Measurements from ENCODE around the gene C3orf22.

C3orf22 gene

DNA sequence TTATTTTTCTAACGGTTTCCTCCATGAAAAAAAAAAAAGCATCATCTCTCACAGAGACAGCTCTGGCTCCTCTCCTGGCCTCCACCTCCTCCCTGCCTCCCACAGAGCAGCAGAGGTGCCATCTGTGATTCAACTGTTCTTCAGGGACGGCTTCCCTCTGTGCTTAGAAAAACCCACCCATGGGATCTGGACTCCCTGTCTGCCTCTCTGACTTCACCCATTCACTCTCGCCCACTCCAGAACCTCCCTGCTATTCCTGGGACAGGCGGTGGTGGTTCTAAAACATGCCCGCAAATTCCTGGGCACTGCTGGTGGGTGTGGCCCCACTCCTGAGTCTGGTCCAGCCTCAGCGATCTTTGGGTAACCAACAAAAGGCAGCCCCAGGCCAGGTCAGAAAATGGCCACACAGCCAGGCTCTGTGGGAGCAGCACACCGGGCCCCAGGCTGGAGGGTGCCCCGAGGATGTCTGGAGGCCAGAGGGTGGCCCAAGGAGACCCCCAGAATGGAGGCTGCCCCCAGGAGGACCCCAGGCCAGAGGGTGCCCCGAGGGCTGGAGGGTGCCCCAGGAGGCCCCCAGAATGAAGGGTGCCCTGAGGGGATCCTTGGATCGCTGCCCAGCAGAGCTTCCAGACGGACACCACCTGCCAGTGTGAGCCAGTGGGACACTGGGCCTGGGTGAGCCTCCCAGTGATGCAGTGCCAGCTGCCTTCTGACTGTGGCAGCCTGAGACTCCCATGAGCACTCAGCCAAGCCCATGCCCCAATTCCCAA is 37.4 kb downstream of the C3orf22 start:
- H3K4me3 ChIP-seq (ENCODE audit: low read depth, low read length) = no peak overlapping the region
- DNase-seq (ENCODE audit: low read depth) = no peak
- TF ChIP-seq, protein P1, sequence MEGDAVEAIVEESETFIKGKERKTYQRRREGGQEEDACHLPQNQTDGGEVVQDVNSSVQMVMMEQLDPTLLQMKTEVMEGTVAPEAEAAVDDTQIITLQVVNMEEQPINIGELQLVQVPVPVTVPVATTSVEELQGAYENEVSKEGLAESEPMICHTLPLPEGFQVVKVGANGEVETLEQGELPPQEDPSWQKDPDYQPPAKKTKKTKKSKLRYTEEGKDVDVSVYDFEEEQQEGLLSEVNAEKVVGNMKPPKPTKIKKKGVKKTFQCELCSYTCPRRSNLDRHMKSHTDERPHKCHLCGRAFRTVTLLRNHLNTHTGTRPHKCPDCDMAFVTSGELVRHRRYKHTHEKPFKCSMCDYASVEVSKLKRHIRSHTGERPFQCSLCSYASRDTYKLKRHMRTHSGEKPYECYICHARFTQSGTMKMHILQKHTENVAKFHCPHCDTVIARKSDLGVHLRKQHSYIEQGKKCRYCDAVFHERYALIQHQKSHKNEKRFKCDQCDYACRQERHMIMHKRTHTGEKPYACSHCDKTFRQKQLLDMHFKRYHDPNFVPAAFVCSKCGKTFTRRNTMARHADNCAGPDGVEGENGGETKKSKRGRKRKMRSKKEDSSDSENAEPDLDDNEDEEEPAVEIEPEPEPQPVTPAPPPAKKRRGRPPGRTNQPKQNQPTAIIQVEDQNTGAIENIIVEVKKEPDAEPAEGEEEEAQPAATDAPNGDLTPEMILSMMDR (IDR thresholded peaks at IDR 0.05; ENCODE audit: control insufficient read depth, extremely low read depth, insufficient read depth) = no peak

DNA sequence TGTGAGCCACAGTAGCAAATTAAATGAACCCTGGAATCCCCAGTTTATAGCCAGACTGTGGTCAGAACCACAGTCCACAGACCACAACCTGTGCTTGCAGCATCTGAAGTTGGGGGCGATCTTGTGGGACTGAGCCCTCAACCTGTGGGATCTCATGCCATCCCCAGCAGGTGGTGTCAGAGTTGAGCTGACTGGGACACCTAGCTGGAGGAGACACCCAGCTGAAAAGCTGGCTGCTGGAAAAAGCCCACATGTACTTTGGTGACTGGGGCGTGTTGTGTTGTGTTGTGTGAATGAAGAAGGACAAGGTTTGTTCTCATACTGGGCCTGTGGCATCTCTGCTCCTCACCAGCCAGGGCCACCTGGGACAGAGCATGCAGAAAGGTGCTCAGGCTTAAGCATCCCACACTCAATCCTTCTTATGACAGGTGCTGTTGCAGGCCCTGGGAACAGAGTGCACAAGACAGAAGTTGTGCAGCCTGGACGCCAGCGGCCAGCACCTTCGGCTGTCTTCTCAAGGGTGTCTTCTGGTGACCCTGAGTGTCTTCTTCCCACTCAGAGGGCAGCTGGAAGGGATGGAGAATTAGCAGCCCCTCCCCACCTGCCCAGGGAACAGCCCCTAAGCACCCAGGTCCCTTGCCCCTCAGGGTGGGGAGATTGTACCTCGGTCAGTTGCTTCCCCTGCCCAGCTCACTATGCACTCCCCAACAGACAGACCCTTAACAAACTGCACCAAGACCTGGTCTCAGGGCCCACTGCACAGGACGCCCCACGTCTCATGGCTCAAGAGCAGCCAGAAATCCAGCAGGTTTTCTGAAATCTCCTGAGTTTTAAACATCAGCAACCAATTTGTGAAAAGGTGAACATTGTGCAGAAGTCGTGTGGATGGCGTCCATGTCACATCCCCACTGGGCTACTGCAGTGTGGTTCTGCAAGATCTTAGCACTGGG is 39.0 kb downstream of the C3orf22 start:
- DNase-seq (ENCODE audit: low read depth) = no peak
- no peak overlapping the region for H3K4me3 ChIP-seq (ENCODE audit: low read depth, low read length)
- TF ChIP-seq, protein P1 (IDR thresholded peaks at IDR 0.05; ENCODE audit: control insufficient read depth, extremely low read depth, insufficient read depth) = no peak

DNA sequence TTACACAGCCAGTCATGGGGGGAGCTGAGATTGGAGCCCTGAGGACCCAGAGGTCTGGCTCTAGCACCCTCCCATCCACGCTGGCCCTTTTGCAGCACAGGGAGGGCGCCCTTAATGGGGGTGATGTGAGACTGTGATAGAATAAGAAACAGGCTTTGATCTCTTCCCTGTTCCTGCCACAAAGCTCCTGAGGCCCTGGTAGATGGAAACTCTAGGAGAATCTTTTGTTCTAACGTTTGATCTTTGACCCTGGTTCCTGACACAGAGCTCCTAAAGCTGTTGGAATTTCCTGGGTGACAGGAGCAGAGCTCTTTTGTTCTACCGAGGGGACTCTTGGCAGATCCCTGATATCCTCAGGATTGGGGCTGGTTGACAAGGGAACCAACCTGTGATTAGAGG is 40.0 kb downstream of the C3orf22 start:
- TF ChIP-seq, protein P1 (IDR thresholded peaks at IDR 0.05; ENCODE audit: control insufficient read depth, extremely low read depth, insufficient read depth) = no peak
- H3K4me3 ChIP-seq (ENCODE audit: low read depth, low read length) = no peak overlapping the region
- no peak for DNase-seq (ENCODE audit: low read depth)

DNA sequence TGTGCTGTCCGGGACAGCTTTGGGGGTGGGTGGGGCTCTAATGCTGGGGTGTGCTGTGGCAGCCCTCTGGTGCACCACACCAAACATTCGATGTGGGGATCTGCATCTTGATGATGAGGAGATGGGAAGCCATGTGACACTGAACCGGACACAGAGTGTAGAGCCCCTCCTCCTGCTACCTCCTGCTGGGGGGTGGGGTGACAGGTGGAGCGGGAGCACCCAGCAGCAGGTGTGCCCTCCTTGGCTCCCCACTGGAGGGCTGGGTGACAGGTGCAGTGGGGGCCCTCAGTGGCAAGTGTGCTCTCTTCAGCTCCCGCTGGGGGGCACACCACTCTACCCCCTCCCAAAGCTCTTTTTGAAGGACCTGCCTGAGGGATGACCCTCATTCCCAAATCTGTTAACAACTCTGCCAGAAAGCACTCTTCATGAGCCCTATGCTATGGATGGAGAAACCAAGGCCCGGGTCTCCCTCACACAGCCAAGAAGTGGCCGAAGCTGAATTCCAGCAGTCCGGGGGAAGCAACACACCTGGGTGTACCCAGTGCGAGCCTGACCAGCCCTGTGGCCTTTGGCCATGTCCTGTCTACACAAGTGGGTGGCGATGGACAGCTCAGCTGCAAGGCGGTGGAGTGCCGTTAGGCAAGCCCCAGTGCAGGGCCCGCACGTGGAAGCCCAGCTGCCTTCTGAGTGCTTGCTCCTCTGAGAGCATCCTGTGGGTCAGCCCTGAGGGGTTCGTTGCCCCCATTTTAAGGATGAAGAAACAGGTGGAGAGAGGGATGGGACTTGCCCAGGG is 40.5 kb downstream of the C3orf22 start:
- no peak overlapping the region for H3K4me3 ChIP-seq (ENCODE audit: low read depth, low read length)
- TF ChIP-seq, protein P1 (IDR thresholded peaks at IDR 0.05; ENCODE audit: control insufficient read depth, extremely low read depth, insufficient read depth) = no peak
- DNase-seq (ENCODE audit: low read depth) = no peak

DNA sequence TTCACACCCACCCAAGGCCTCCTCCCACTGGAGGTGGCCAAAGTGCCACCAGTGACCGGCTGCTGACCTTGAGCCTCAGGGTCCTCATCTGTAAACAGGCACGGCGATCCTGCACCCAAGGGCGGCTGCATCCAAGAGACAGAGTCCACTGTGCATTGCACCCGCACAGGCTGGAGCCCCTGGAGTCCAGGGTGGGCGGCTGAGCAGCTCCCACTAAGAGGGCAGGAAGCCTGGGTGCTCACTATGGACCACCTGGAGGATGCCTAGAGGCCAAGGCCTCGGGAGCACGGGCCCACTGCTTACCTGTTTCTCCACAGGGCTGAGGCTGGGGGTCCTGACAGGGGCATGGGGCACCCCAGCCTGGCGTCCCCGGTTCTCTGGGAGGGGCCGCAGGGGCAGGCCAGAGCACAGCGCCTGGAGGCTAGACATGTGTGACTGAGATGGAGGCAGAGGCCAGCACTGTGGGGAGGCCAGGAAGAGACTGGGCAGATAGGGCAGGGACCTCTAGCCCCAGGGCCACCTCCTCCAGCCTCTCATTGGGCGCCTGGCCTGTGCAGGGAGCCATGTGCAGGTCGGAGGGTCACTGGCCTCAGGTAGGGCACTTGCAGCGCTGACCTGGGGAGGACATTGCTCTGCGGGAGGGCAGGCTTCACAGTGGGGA is 41.3 kb downstream of the C3orf22 start, which contains the start of gene UROC1:
Gene UROC1 (minus strand): TSS at position 483 of the 661 bp plus-strand sequence. CDS start 54 bp downstream, at position 429.
- TF ChIP-seq, protein P1 (IDR thresholded peaks at IDR 0.05; ENCODE audit: control insufficient read depth, extremely low read depth, insufficient read depth) = no peak
- no peak within 1 kb of the TSS for H3K4me3 ChIP-seq (ENCODE audit: low read depth, low read length)
- no peak for DNase-seq (ENCODE audit: low read depth)

DNA sequence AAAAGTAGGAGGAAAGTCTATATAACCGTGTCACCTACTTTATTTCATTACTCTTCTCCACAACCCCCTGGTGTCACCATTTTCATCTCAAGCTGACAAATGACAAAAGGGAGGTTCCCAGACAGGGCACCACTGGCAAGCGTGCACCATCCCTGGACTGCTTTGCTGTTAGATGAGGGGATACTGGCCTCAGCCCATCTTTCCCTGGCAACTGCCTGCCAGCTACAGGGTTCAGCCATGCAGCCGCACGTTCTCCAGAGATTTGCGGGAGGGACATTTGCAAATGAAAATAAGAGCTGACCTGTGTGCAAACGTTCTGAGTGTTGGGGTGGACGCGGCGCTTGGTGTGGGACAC is 41.8 kb downstream of the C3orf22 start:
- no peak for DNase-seq (ENCODE audit: low read depth)
- TF ChIP-seq, protein P1 (IDR thresholded peaks at IDR 0.05; ENCODE audit: control insufficient read depth, extremely low read depth, insufficient read depth) = no peak
- no peak overlapping the region for H3K4me3 ChIP-seq (ENCODE audit: low read depth, low read length)
